ENCODE measurements around the gene OR5A1.

OR5A1 gene

GRCh38 chr11:59436169-59436568, at the start of gene OR5A1:
OR5A1 (plus strand) TSS chr11:59436469; CDS start chr11:59443169, 6,700 bp downstream.
- no peak for TF ChIP-seq CTCF (IDR thresholded peaks at IDR 0.05)

GRCh38 chr11:59394186-59394585, 42.1 kb upstream of the OR5A1 start:
- TF ChIP-seq CTCF (IDR thresholded peaks at IDR 0.05), result no peak

- TF ChIP-seq CTCF (IDR thresholded peaks at IDR 0.05), result no peak
These were observed 35.6 kb upstream of the OR5A1 start for GRCh38 chr11:59400461-59401261.

GRCh38 chr11:59401262-59401552, 35.1 kb upstream of the OR5A1 start:
- TF ChIP-seq CTCF (IDR thresholded peaks at IDR 0.05), result no peak

GRCh38 chr11:59403546-59403945, 32.7 kb upstream of the OR5A1 start:
- TF ChIP-seq CTCF (IDR thresholded peaks at IDR 0.05), result no peak

GRCh38 chr11:59413646-59414045, 22.6 kb upstream of the OR5A1 start:
- no peak for TF ChIP-seq CTCF (IDR thresholded peaks at IDR 0.05)

GRCh38 chr11:59415111-59415510, 21.2 kb upstream of the OR5A1 start:
- no peak for TF ChIP-seq CTCF (IDR thresholded peaks at IDR 0.05)

GRCh38 chr11:59416613-59417012, 19.7 kb upstream of the OR5A1 start:
- TF ChIP-seq CTCF (IDR thresholded peaks at IDR 0.05), result no peak
